Hepatocyte (in vitro differentiated cells): Measurements from ENCODE around the gene CX3CR1. TPM values are rescaled to one million over a fixed set of nuclear protein-coding genes. Genes with fewer than 3 reads are reported as not detected.
"Not testable (repeated sequence)": the region's sequence is repeated elsewhere in the genome, so short reads cannot be mapped to it uniquely, and the experiment has no call there.

Experiments used
- DNase-seq: peaks from one replicate; pipeline ENCODE4 v3.0.0-alpha.2; 2016; ENCODE audit warnings: low spot score
- H2AFZ ChIP-seq: fragments of 200-600 bp; sonication (generic); 2 replicates; pipeline ENCODE4 v1.6.0; 2016; ENCODE audit warnings: antibody characterized with exemption, mild to moderate bottlenecking
- H3K27ac ChIP-seq: fragments of 200-600 bp; sonication (generic); 2 replicates; pipeline ENCODE4 v1.5.1; 2016; ENCODE audit warnings: mild to moderate bottlenecking
- H3K27me3 ChIP-seq: fragments of 200-600 bp; sonication (generic); 2 replicates; pipeline ENCODE4 v1.6.1; 2016
- H3K36me3 ChIP-seq: fragments of 200-600 bp; sonication (generic); replicated peaks from 2 replicates; pipeline ENCODE4 v1.5.1; 2016; ENCODE audit warnings: low read depth; ENCODE audit not compliant: insufficient read depth
- H3K4me1 ChIP-seq: fragments of 200-600 bp; sonication (generic); 2 replicates; pipeline ENCODE4 v1.5.1; 2016; ENCODE audit warnings: mild to moderate bottlenecking, moderate library complexity; ENCODE audit not compliant: insufficient read depth
- H3K4me2 ChIP-seq: fragments of 200-600 bp; sonication (generic); 2 replicates; pipeline ENCODE4 v1.6.0; 2016
- H3K4me3 ChIP-seq: fragments of 200-600 bp; sonication (generic); 2 replicates; pipeline ENCODE4 v1.5.1; 2016; ENCODE audit warnings: mild to moderate bottlenecking
- H3K79me2 ChIP-seq: fragments of 200-600 bp; sonication (generic); 2 replicates; pipeline ENCODE4 v1.6.0; 2017; ENCODE audit warnings: mild to moderate bottlenecking
- H3K9me2 ChIP-seq: fragments of 200-600 bp; sonication (generic); replicated peaks from 2 replicates; pipeline ENCODE4 v1.6.0; 2017; ENCODE audit warnings: mild to moderate bottlenecking; ENCODE audit not compliant: insufficient read depth
- H3K9me3 ChIP-seq: fragments of 200-600 bp; sonication (generic); 2 replicates; pipeline ENCODE4 v1.5.1; 2016; ENCODE audit warnings: low read depth, mild to moderate bottlenecking
- H4K20me1 ChIP-seq: fragments of 200-600 bp; sonication (generic); 2 replicates; pipeline ENCODE4 v1.6.0; 2016; ENCODE audit warnings: mild to moderate bottlenecking; ENCODE audit not compliant: insufficient read depth, poor library complexity, severe bottlenecking
- CTCF ChIP-seq: fragments of 200-600 bp; sonication (generic); IDR thresholded peaks from 2 replicates; pipeline ENCODE4 v1.5.1; 2016; ENCODE audit warnings: antibody characterized with exemption, mild to moderate bottlenecking; ENCODE audit not compliant: poor library complexity
- EZH2 ChIP-seq: fragments of 200-600 bp; sonication (generic); IDR thresholded peaks from 2 replicates; pipeline ENCODE4 v1.6.1; 2016; ENCODE audit warnings: antibody characterized with exemption, mild to moderate bottlenecking, borderline replicate concordance
- EZH2phosphoT487 ChIP-seq: fragments of 200-600 bp; sonication (generic); IDR thresholded peaks from one replicate; pipeline ENCODE4 v1.6.1; 2018; ENCODE audit warnings: antibody characterized with exemption, mild to moderate bottlenecking, low read depth, moderate library complexity; ENCODE audit not compliant: unreplicated experiment, severe bottlenecking
- WGBS: methylation state at CpG from one replicate; pipeline ENCODE4 v1.1.6; 2016; ENCODE audit warnings: low lambda C conversion rate; ENCODE audit errors: missing lambda C conversion rate; 5-methylcytosine and 5-hydroxymethylcytosine counted together
- polyA plus RNA-seq: library from polyadenylated mRNA; unstranded; fragments of >200 nt; fragmentation: Nextera tagmentation; extraction: Ambion mirVana; gene quantifications from 2 replicates; pipeline ENCODE4 v1.2.1, GENCODE V29; 2016
- total RNA-seq: library from RNA; depleted of rRNA; stranded (reverse); fragments of >200 nt; gene quantifications from 2 replicates; pipeline ENCODE4 v1.2.3, GENCODE V29; 2014

CX3CR1 gene
- total and polyA plus RNA-seq, 2 experiments from 2014 or later = 0.70 TPM; not detected in 1

- H3K36me3 ChIP-seq = no peaks in the 10 kb centered on the region
These were observed 47.4 kb upstream of the CX3CR1 start for GRCh38 chr3:39327053-39327745.

GRCh38 chr3:39325236-39325635 is 45.4 kb upstream of the CX3CR1 start:
- Histone ChIP-seq H3K4me2 (no peak overlapping the region), H3K79me2 (no peaks in the 10 kb centered on the region), H3K4me1 (no peaks in the 10 kb centered on the region), H2AFZ (no peak overlapping the region), H3K36me3 (no peaks in the 10 kb centered on the region), H3K9me2 (no peaks in the 10 kb centered on the region), H3K4me3 (no peak overlapping the region), H3K9me3 (no peaks in the 10 kb centered on the region), H3K27me3 (no peaks in the 10 kb centered on the region), H3K27ac (no peak overlapping the region), H4K20me1 (no peaks in the 10 kb centered on the region)
- TF ChIP-seq EZH2 (no peak), CTCF (no peak), EZH2phosphoT487 (no peak)
- 94% methylated on average over 2 of the region's 2 CpGs for WGBS
- DNase-seq = no peak

More at GRCh38 chr3:39327053-39327745, 47.4 kb upstream of the CX3CR1 start:
- Histone ChIP-seq H3K79me2 (no peaks in the 10 kb centered on the region), H3K4me1 (no peaks in the 10 kb centered on the region), H4K20me1 (no peaks in the 10 kb centered on the region), H3K27ac (no peak overlapping the region), H3K9me3 (no peaks in the 10 kb centered on the region), H3K4me2 (no peak overlapping the region), H3K9me2 (no peaks in the 10 kb centered on the region), H3K27me3 (no peaks in the 10 kb centered on the region), H3K4me3 (no peak overlapping the region), H2AFZ (no peak overlapping the region)
- DNase-seq = no peak
- no peak for TF ChIP-seq CTCF
- TF ChIP-seq EZH2 = no peak
- TF ChIP-seq EZH2phosphoT487 = no peak
- 74% methylated on average over 4 of the region's 4 CpGs for WGBS

GRCh38 chr3:39323494-39323893 is 43.7 kb upstream of the CX3CR1 start:
- no peaks in the 10 kb centered on the region for H3K9me3 ChIP-seq
- H4K20me1 ChIP-seq = no peaks in the 10 kb centered on the region
- no peaks in the 10 kb centered on the region for H3K4me1 ChIP-seq
- H3K4me3 ChIP-seq = no peak overlapping the region
- DNase-seq = no peak
- H3K79me2 ChIP-seq = no peaks in the 10 kb centered on the region
- TF ChIP-seq EZH2phosphoT487 (no peak), CTCF (no peak), EZH2 (no peak)
- H3K27me3 ChIP-seq = no peaks in the 10 kb centered on the region
- no peaks in the 10 kb centered on the region for H3K36me3 ChIP-seq
- H3K4me2 ChIP-seq = no peak overlapping the region
- no peak overlapping the region for H3K27ac ChIP-seq
- no peaks in the 10 kb centered on the region for H3K9me2 ChIP-seq
- H2AFZ ChIP-seq = no peak overlapping the region
- 85% methylated on average over 2 of the region's 2 CpGs for WGBS

GRCh38 chr3:39322936-39323335 is 43.1 kb upstream of the CX3CR1 start:
- Histone ChIP-seq H3K9me2 (no peaks in the 10 kb centered on the region), H3K4me2 (no peak overlapping the region), H3K79me2 (no peaks in the 10 kb centered on the region), H3K36me3 (no peaks in the 10 kb centered on the region), H3K9me3 (no peaks in the 10 kb centered on the region), H3K27me3 (no peaks in the 10 kb centered on the region), H3K4me3 (no peak overlapping the region), H4K20me1 (no peaks in the 10 kb centered on the region), H3K4me1 (no peaks in the 10 kb centered on the region), H2AFZ (no peak overlapping the region), H3K27ac (no peak overlapping the region)
- no peak for DNase-seq
- no peak for TF ChIP-seq EZH2
- TF ChIP-seq CTCF = no peak
- no peak for TF ChIP-seq EZH2phosphoT487

- not testable (repeated sequence) for H3K9me2 ChIP-seq, H4K20me1 ChIP-seq, H2AFZ ChIP-seq, H3K36me3 ChIP-seq, H3K4me1 ChIP-seq, DNase-seq, H3K27ac ChIP-seq, H3K4me2 ChIP-seq, H3K9me3 ChIP-seq, H3K79me2 ChIP-seq, H3K4me3 ChIP-seq, H3K27me3 ChIP-seq
- whole genome bisulfite sequencing = 82% methylated on average over 3 of the region's 3 CpGs
These were observed 42.4 kb upstream of the CX3CR1 start for GRCh38 chr3:39322209-39322715.
